SU-DHL-6 (cell line): ENCODE data around the gene UGT2A3.

ENCODE experiments used
- EZH2phosphoT487 ChIP-seq: fragments of 200-600 bp; sonication (generic), shearing (Covaris generic); conservative IDR thresholded peaks from 2 replicates; pipeline ENCODE4 v1.6.1; 2018; ENCODE audit warnings: mild to moderate bottlenecking, antibody characterized with exemption, low read length, moderate library complexity, mixed read lengths
- TF ChIP-seq, protein P1 (sequence below): fragments of 200-600 bp; sonication (generic); IDR thresholded peaks from one replicate; pipeline ENCODE4 v1.5.1; 2017; ENCODE audit warnings: antibody characterized with exemption, mild to moderate bottlenecking, low read length, moderate library complexity; ENCODE audit not compliant: insufficient read depth, poor library complexity, severe bottlenecking

GRCh38 chr4:68987007-68987406, 35.4 kb upstream of the UGT2A3 start:
- TF ChIP-seq, protein P1, sequence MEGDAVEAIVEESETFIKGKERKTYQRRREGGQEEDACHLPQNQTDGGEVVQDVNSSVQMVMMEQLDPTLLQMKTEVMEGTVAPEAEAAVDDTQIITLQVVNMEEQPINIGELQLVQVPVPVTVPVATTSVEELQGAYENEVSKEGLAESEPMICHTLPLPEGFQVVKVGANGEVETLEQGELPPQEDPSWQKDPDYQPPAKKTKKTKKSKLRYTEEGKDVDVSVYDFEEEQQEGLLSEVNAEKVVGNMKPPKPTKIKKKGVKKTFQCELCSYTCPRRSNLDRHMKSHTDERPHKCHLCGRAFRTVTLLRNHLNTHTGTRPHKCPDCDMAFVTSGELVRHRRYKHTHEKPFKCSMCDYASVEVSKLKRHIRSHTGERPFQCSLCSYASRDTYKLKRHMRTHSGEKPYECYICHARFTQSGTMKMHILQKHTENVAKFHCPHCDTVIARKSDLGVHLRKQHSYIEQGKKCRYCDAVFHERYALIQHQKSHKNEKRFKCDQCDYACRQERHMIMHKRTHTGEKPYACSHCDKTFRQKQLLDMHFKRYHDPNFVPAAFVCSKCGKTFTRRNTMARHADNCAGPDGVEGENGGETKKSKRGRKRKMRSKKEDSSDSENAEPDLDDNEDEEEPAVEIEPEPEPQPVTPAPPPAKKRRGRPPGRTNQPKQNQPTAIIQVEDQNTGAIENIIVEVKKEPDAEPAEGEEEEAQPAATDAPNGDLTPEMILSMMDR = no peak
- no peak for TF ChIP-seq EZH2phosphoT487
